ENCODE results near the gene FAM120A. TPM values are rescaled to one million over a fixed set of nuclear protein-coding genes. Genes with fewer than 3 reads are reported as not detected.
A peak's percentile ranks its signal among the peaks of the same experiment; 100 is the strongest.

Gene FAM120A, protein sequence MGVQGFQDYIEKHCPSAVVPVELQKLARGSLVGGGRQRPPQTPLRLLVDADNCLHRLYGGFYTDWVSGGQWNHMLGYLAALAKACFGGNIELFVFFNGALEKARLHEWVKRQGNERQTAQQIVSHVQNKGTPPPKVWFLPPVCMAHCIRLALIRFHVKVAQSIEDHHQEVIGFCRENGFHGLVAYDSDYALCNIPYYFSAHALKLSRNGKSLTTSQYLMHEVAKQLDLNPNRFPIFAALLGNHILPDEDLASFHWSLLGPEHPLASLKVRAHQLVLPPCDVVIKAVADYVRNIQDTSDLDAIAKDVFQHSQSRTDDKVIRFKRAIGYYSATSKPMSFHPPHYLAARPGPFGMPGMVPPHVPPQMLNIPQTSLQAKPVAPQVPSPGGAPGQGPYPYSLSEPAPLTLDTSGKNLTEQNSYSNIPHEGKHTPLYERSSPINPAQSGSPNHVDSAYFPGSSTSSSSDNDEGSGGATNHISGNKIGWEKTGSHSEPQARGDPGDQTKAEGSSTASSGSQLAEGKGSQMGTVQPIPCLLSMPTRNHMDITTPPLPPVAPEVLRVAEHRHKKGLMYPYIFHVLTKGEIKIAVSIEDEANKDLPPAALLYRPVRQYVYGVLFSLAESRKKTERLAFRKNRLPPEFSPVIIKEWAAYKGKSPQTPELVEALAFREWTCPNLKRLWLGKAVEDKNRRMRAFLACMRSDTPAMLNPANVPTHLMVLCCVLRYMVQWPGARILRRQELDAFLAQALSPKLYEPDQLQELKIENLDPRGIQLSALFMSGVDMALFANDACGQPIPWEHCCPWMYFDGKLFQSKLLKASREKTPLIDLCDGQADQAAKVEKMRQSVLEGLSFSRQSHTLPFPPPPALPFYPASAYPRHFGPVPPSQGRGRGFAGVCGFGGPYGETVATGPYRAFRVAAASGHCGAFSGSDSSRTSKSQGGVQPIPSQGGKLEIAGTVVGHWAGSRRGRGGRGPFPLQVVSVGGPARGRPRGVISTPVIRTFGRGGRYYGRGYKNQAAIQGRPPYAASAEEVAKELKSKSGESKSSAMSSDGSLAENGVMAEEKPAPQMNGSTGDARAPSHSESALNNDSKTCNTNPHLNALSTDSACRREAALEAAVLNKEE
- polyA plus RNA-seq (2012; ENCODE audit: insufficient read length, low read depth): 78.3 TPM

- TF ChIP-seq POLR2AphosphoS5 (IDR thresholded peaks at IDR 0.05; ENCODE audit: low read depth, low read length) (peak; percentile 43; the same call in 1 of the 2 replicates), FOXP2 (optimal IDR thresholded peaks at IDR 0.05; ENCODE audit: borderline replicate concordance, extremely low read depth, extremely low read length, insufficient read depth) (no peak), REST (IDR thresholded peaks at IDR 0.05; ENCODE audit: insufficient read depth in 1 of 2, low read depth in 2 of 2, low read length in 2 of 2) (no peak), TAF1 (IDR thresholded peaks at IDR 0.05; ENCODE audit: borderline replicate concordance, insufficient read depth, low read length) (0 out of 2 replicates have a peak, but pooled peaks have one; percentile 40)
Observed at GRCh38 chr9:93450945-93451815, at the start of gene FAM120A. Gene FAM120A, plus strand, starts transcription at chr9:93451685. Its CDS starts 231 bp downstream, at chr9:93451916.

GRCh38 chr9:93406371-93406770 is 45.1 kb upstream of the FAM120A start:
- TF ChIP-seq TAF1 (IDR thresholded peaks at IDR 0.05; ENCODE audit: borderline replicate concordance, insufficient read depth, low read length) (no peak), POLR2AphosphoS5 (IDR thresholded peaks at IDR 0.05; ENCODE audit: low read depth, low read length) (no peak), FOXP2 (optimal IDR thresholded peaks at IDR 0.05; ENCODE audit: borderline replicate concordance, extremely low read depth, extremely low read length, insufficient read depth) (no peak), REST (IDR thresholded peaks at IDR 0.05; ENCODE audit: insufficient read depth in 1 of 2, low read depth in 2 of 2, low read length in 2 of 2) (no peak), SIN3A (IDR thresholded peaks at IDR 0.05; ENCODE audit: borderline replicate concordance, insufficient read depth, low read length) (no peak)

DNA sequence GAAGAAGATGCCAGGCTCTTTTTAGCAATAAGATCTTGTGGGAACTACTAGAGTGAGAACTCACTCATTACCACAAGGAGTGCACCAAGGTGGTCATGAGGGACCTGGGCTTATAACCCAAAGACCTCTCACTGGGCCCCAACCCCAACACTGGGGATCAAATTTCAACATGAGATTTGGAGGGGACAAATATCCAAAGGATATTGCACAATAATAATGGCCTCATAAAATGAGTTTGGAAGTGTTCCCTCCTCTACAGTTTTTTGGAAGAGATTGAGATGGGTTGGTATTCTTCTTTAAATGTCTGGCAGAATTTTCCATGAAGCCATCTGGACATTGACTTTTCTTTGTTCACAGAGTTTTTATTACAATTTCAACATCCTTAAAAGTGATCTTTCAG is 38.0 kb upstream of the FAM120A start:
- TF ChIP-seq POLR2AphosphoS5 (IDR thresholded peaks at IDR 0.05; ENCODE audit: low read depth, low read length): no peak

DNA sequence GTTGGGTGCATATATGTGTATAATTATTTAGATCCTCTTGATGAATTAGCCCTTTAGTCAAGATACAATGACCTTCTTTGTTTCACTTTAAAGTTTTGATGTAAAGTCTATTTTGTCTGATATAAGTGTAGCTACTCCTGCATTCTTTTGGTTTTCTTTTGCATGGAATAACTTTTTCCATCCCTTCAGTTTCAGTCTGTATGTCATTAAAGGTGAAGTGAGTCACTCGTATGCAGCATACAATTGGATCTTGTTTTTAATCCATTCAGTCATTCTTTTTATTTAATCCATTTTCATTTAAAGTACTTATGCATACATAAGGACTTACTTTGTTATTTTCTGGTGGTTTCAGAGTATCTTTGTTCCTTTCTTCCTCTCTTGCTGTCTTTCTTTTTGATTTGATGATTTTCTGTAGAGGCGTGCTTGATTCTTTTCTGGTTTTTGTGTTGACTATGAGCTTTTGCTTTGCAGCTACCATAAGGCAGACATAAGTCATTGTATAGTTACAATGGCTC is 36.3 kb upstream of the FAM120A start:
- no peak for TF ChIP-seq SIN3A (IDR thresholded peaks at IDR 0.05; ENCODE audit: borderline replicate concordance, insufficient read depth, low read length)
- no peak for TF ChIP-seq REST (IDR thresholded peaks at IDR 0.05; ENCODE audit: insufficient read depth in 1 of 2, low read depth in 2 of 2, low read length in 2 of 2)
- no peak for TF ChIP-seq POLR2AphosphoS5 (IDR thresholded peaks at IDR 0.05; ENCODE audit: low read depth, low read length)
- TF ChIP-seq FOXP2 (optimal IDR thresholded peaks at IDR 0.05; ENCODE audit: borderline replicate concordance, extremely low read depth, extremely low read length, insufficient read depth): no peak
- no peak for TF ChIP-seq TAF1 (IDR thresholded peaks at IDR 0.05; ENCODE audit: borderline replicate concordance, insufficient read depth, low read length)

Data from PFSK-1 (cell line).